SK-N-MC (cell line): Measurements from ENCODE around the gene AHNAK.

ENCODE experiments used
- DNase-seq: peaks from one replicate; pipeline ENCODE4 v3.0.0-alpha.2; 2011; ENCODE audit warnings: low read depth, low spot score
- H3K27ac ChIP-seq: fragments of 200-600 bp; sonication (generic); 2 replicates; pipeline ENCODE4 v1.5.1; 2016; ENCODE audit warnings: mixed run types
- H3K36me3 ChIP-seq: fragments of 200-600 bp; sonication (generic); 2 replicates; pipeline ENCODE4 v1.6.1; 2017; ENCODE audit warnings: antibody characterized with exemption, low read length, mixed read lengths; ENCODE audit not compliant: insufficient read depth
- H3K4me3 ChIP-seq: fragments of 200-600 bp; sonication (generic); 2 replicates; pipeline ENCODE4 v1.5.1; 2016
- H3K9ac ChIP-seq: fragments of 200-600 bp; sonication (generic); 2 replicates; pipeline ENCODE4 v1.8.0; 2017; ENCODE audit warnings: mixed run types, mixed read lengths; ENCODE audit not compliant: insufficient read length
- H3K9me3 ChIP-seq: fragments of 200-600 bp; sonication (generic); 2 replicates; pipeline ENCODE4 v1.6.1; 2017; ENCODE audit warnings: low read depth, mild to moderate bottlenecking, antibody characterized with exemption, low read length, moderate library complexity, mixed read lengths
- EZH2 ChIP-seq: fragments of 200-600 bp; sonication (generic); IDR thresholded peaks from one replicate; pipeline ENCODE4 v1.6.1; 2017; ENCODE audit warnings: antibody characterized with exemption
- FOXP2 ChIP-seq: optimal IDR thresholded peaks from 2 replicates; pipeline ENCODE3; 2011; ENCODE audit warnings: mild to moderate bottlenecking, moderate library complexity; ENCODE audit not compliant: insufficient read depth; ENCODE audit errors: extremely low read length, control extremely low read depth
- POLR2AphosphoS5 ChIP-seq: IDR thresholded peaks from 2 replicates; pipeline ENCODE4 v1.6.1; 2012; ENCODE audit warnings: mild to moderate bottlenecking, low read depth, low read length, borderline replicate concordance

Gene AHNAK

GRCh38 chr11:62445314-62445740 is 101.3 kb downstream of the AHNAK start:
- no peak overlapping the region for H3K9ac ChIP-seq
- H3K4me3 ChIP-seq, result no peak overlapping the region
- no peaks in the 10 kb centered on the region for H3K9me3 ChIP-seq
- TF ChIP-seq FOXP2, result no peak
- TF ChIP-seq POLR2AphosphoS5, result no peak
- no peak for TF ChIP-seq EZH2
- H3K36me3 ChIP-seq, result no peaks in the 10 kb centered on the region
- no peak overlapping the region for H3K27ac ChIP-seq
- DNase-seq, result no peak

- Histone ChIP-seq H3K9me3 (no peaks in the 10 kb centered on the region), H3K9ac (no peak overlapping the region), H3K27ac (no peak overlapping the region), H3K36me3 (no peaks in the 10 kb centered on the region), H3K4me3 (peak overlapping the region; percentile 69)
- TF ChIP-seq POLR2AphosphoS5, result no peak
- TF ChIP-seq FOXP2, result no peak
- no peak for TF ChIP-seq EZH2
- no peak for DNase-seq
Observed at GRCh38 chr11:62444835-62445234, 101.8 kb downstream of the AHNAK start.

- no peak for TF ChIP-seq POLR2AphosphoS5
- TF ChIP-seq EZH2, result no peak
- TF ChIP-seq FOXP2, result no peak
- Histone ChIP-seq H3K27ac (no peak overlapping the region), H3K9ac (peak overlapping the region; percentile 66)
Observed at GRCh38 chr11:62444236-62444833, 102.3 kb downstream of the AHNAK start.

GRCh38 chr11:62443390-62444235 is 103.0 kb downstream of the AHNAK start:
- H3K4me3 ChIP-seq, result peak overlapping the region; percentile 69; the same call in 1 of the 2 replicates
- H3K9ac ChIP-seq, result no peak overlapping the region
- no peaks in the 10 kb centered on the region for H3K9me3 ChIP-seq
- H3K27ac ChIP-seq, result no peak overlapping the region
- no peak for DNase-seq
- TF ChIP-seq EZH2, result no peak
- TF ChIP-seq POLR2AphosphoS5, result no peak
- no peak for TF ChIP-seq FOXP2
- H3K36me3 ChIP-seq, result no peaks in the 10 kb centered on the region

More at GRCh38 chr11:62444236-62444833, 102.3 kb downstream of the AHNAK start:
- DNase-seq, result no peak
- Histone ChIP-seq H3K9me3 (no peaks in the 10 kb centered on the region), H3K4me3 (peak overlapping the region; percentile 69), H3K36me3 (no peaks in the 10 kb centered on the region)

GRCh38 chr11:62439785-62440602 is 106.6 kb downstream of the AHNAK start:
- Histone ChIP-seq H3K9ac (no peak overlapping the region), H3K9me3 (no peaks in the 10 kb centered on the region), H3K27ac (no peak overlapping the region), H3K36me3 (no peaks in the 10 kb centered on the region), H3K4me3 (no peak overlapping the region)
- DNase-seq, result no peak
- TF ChIP-seq EZH2 (no peak), FOXP2 (no peak), POLR2AphosphoS5 (no peak)

- TF ChIP-seq FOXP2 (no peak), EZH2 (no peak), POLR2AphosphoS5 (no peak)
- no peak overlapping the region for H3K4me3 ChIP-seq
- no peak overlapping the region for H3K9ac ChIP-seq
- DNase-seq, result no peak
- H3K27ac ChIP-seq, result no peak overlapping the region
- no peaks in the 10 kb centered on the region for H3K36me3 ChIP-seq
- no peaks in the 10 kb centered on the region for H3K9me3 ChIP-seq
Observed at GRCh38 chr11:62438641-62439040, 108.0 kb downstream of the AHNAK start.

GRCh38 chr11:62437616-62438015 is 109.0 kb downstream of the AHNAK start:
- Histone ChIP-seq H3K4me3 (no peak overlapping the region), H3K9ac (no peak overlapping the region), H3K9me3 (no peaks in the 10 kb centered on the region), H3K27ac (no peak overlapping the region), H3K36me3 (no peaks in the 10 kb centered on the region)
- DNase-seq, result no peak
- no peak for TF ChIP-seq POLR2AphosphoS5
- TF ChIP-seq EZH2, result no peak
- TF ChIP-seq FOXP2, result no peak
